NCI-H524 (cell line): ENCODE results near the gene STK24.

ENCODE experiments used
- DNase-seq, 2 experiments: peaks; one replicate each; lab custom pipeline; 2025; lab: John Stamatoyannopoulos, UW

Gene STK24

DNA sequence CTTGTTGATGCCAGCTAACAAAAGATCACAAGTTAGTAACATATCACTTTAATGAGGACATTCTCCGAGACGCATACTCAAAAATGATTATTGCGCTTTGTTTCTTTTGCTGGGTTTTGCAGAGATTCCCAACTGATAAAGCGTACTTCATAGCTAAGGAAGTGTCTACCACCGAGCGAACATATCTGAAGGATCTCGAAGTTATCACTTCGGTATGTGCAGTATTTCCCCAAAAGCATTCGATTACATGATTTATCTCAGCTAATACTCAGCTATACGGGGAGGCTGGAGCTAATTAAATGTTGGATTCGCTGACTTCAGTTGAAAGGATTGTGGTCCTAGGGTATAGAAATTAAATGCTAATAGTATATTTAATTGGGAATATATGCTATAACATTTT is 166.3 kb downstream of the STK24 start:
- DNase-seq, result no peak

DNA sequence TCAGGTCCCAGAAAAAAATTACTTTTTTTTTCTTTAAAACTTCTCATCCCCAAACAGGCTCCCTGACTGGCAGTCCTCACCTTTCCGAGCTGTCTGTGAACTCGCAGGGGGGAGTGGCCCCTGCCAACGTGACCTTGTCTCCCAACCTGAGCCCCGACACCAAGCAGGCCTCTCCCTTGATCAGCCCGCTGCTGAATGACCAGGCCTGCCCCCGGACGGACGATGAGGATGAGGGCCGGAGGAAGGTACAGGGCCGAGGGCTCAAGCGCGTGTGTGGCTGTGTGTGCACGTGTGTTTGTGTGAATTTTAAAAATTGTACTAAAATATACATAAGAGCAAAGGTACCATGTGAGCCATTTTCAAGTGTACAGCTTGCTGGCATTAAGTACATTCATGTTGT is 167.6 kb downstream of the STK24 start:
- no peak for DNase-seq

DNA sequence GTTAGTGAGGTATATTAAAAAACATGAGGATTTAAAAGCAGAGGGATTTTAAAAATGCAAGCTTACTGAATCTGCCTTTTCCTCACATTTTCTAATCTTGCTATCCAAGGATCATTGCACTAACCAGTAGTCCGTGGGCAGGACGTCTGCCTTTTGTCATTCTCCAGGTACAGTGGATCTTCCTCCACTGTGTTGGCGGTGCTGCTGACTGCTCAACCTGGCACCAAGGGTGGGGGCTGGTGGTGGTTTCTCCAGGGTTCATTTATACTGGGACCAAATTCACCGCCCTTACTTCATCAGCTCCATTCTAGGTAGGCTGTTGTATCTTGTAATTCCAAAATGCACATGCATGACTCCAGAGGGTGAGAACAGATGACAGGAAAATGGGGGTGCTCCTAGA is 169.3 kb downstream of the STK24 start:
- no peak for DNase-seq

DNA sequence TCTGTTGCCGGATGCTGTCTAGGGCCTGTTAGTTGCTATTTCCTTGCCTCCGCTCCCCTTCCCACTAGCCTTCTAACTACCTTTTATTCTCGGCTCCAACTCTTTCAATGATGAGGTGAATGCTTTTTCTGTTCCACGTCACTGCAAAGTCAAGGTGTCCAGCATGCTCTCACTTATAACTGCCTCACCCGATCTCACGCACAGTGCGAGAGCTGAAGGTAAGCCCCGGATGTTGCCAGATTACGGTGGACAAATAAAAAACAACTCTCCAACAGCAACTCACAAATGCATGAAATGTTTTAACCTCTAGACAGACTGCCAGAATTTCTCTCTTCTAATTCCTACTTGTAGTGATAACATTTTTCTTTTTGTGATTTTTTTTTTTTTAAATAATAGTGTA is 169.9 kb downstream of the STK24 start:
- no peak for DNase-seq

DNA sequence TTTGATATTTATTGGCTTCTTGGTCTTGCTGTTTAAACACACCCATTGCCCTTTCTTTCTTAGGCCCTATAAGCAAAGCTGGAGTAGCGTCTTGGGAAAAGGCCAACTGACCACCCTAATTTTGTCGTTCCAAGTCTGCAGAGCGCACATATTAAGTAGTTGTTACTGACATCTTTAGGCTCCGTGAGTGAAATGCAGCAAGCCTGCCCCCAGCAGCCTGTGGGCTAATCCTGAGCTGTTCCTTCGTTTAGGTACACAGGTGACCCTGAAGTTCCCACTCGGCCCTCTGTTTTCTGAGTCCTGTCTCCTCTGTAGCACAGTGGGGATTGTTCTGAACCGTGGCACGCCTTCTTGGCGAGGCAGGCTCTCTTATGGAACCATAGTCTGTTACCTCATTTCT is 170.5 kb downstream of the STK24 start:
- DNase-seq, result no peak

DNA sequence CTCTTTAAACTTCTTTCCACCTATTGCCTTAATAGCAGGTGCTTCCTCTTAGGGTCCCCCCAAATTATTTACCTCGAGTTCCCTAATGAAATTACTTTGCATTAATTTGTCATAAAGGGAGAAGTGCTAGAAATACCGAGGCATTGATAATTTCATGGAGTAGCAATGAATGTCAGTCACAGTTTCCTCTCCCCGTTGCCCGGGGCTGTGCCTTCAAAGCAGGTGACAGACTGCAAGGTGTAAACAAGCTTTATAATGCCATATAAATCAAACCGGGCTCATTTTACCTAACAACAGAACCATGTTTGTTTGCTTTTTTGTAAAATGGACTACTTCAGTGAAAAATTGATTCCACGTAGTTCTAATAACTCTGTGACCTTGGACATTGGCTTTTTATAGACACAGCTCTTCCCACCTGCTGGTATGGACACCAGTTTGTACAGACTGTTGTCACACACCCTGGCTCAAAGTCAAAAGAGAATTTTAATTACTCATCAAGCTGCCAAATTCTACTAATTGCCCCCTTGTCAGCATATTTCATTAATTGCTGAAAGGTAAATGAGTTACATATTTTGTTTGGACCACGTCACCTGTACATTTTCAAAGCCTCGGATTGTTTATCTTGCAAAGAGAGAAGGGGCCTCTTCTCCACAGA is 171.1 kb downstream of the STK24 start:
- no peak for DNase-seq

DNA sequence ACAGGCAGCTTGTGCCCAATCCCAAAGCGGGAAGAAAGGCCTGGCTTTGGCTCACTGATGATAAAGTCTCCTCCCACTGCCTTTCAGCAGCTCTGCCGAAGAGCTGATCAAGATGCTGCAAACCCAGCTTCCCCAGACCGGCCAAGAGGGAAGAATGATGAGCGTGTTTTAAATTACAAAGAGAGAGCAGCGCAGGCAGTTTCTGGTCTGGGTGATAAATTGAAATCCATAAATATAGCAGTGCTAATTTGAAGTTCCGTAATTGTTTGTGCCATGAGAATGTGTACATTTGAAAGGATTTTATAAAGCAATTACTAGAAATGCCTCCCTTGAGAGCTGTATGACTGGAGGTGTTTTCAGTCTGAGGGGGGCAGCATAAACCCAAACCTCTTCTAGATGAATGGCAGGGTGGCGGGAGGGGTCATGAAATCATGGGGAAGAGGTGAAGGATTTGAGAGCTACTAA is 171.8 kb downstream of the STK24 start:
- DNase-seq, result peak in 1 of 2 experiments; percentile 24

DNA sequence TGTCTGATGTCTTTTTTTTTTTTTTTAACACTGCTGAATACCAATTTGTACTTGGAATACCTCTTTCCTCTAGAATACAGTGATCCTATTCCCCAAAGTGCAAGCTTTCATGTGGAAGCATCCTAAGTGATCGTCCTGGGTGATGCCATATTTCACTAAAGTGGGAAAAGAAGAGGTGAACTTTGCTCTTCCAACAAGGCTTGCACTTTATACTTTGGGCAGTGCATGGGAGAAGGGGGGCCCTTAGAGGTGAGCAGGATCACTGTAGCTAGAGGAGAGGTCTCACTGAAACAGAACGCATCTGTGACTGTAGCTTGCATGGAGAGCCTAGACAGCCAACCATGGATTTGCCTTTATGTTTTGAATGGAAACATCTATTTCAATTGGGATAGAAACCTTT is 173.8 kb downstream of the STK24 start:
- no peak for DNase-seq

DNA sequence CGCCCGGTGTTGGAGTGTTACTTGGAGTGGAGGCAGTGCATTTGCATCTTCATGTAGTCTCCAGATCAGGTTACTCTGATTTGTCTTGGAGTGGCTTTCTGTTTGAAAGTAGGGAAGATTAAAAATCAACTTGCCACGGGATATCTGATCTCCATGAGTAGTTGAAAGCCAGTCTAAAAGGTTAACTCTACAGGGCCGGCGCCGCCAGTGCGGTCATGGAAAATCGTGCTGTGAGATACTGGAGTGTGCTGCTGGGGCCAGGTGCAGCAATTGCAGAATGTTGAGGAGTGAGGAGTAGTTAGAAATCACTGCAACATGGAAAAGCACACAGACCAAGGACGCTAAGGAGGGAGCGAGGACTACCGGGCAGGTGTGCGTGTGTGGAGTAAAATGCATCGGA is 175.0 kb downstream of the STK24 start:
- DNase-seq, result peak in 1 of 2 experiments; percentile 40

DNA sequence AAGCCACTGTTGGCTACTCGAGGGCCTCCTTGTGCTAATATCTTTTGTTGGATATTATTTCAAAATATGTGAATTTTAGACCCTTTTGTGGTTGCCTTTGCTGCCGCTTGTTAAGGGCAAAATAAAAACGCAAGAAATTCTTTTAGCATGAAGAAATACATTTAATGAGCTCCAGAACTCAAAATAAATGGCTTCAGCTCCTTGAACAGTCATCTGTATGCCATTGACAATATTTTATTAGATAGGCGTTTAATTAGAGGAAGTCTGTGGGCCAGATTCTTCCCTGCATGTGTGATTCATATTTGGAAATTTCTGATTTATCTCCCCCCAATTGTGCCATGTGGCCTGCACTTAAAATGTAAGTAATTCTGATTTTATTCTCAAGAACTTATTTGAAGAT is 177.2 kb downstream of the STK24 start:
- DNase-seq, result no peak

DNA sequence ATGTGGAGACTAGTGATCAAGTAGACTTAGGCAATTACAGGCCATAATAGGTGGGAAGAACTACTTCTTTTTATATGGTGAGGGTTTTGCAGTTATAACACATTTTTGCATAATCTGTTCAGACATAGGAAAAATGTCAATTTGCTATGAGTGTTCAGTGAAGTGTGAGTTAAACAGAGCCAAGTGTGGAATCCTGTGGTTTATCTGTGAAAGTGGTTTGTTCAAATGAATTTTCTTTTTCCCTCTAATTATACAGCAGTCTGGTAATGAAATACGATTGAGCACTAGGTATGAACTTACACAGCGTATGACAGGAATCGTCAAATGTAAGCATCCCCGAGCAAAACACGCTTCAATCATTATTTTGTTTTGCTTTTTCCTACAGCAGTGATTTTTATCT is 178.3 kb downstream of the STK24 start:
- no peak for DNase-seq

DNA sequence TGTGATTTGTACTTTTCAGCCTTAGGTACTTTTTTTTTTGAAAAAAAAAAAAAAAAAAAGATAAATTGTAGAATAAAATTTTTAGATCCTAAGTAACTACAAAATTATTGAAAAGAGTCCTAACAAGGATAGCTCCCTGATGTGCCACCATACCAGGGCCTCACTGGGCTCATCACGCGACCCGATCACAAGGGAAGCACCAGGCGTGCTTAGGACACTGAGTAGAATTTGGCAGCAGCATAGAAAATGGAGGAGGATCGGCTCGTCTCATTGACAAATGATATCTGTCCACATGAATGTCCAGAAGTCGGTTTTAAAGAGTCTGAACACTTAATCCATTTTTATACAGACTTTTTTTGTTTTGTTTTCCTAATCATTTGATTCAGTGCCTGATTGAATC is 179.0 kb downstream of the STK24 start:
- no peak for DNase-seq

DNA sequence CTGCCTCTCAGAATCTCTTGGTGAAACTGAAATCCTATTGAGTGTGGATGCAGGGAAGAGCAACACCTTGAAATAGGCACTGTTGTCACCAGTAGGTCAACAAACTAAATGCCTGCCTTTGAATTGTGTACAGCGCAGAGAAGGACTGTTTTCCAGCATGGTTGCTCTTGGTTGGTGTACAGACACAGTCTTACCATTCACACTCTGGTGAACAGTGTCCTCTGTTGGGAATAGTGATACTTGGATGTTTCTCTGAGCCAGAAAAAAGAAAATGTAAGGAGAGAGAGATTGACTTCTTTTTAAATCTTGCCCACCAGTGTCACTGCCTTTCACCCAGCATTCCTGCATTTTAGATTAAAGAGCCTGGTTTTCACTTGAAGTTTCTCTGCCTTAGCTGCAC is 179.7 kb downstream of the STK24 start:
- no peak for DNase-seq

DNA sequence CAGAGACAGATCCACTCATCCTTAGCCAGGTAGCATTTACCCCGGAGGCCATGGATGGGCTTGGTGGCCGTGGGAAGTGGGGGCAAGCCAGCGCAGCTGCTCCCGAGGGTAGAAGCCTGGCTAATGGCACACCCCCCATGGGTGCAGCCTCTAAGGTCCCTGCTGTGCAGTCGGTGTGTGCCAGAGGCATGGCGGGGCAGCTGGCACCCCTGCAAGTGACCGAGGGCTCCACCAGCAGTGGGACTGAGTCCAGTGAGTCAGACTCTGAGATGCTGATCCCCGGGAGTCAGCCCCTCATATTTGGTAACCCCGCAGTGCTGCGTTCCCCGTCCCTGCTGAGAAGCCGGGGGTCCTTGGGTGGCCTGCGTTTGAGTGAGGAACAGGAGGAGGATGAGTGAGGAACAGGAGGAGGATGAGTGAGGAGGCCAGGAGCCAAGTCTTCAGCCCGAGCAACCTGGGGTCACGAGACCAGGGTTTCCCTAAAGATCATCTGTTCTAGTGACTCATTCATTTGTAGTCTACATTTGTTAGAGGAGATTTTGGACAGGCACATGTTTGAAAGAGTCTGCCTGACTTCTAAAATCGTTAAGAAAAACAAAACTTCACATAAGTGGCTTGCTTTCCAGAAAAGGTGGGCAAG is 180.7 kb downstream of the STK24 start:
- DNase-seq, result no peak
